SK-N-SH treated with all-trans-retinoic acid at 6 μM for 48 hours (cell line): ENCODE results near the gene MEF2B.

Experiments used
- BACH2 ChIP-seq: fragments of 250-450 bp; sonication (Bioruptor Pico); IDR thresholded peaks from 2 replicates; pipeline ENCODE4 v1.9.0; 2021; ENCODE audit warnings: mild to moderate bottlenecking, borderline replicate concordance
- PPARA ChIP-seq: fragments of 250-450 bp; sonication (Bioruptor Pico); IDR thresholded peaks from 2 replicates; pipeline ENCODE4 v1.5.0; 2020; ENCODE audit warnings: mild to moderate bottlenecking, borderline replicate concordance
- RARB ChIP-seq: fragments of 250-450 bp; sonication (Bioruptor Pico); IDR thresholded peaks from 2 replicates; pipeline ENCODE4 v1.8.0; 2021; ENCODE audit warnings: mild to moderate bottlenecking, moderate library complexity
- ZNF70 ChIP-seq: fragments of 450-650 bp; formaldehyde crosslinking; IDR thresholded peaks from 2 replicates; pipeline ENCODE4 v1.5.0; 2020; ENCODE audit warnings: mild to moderate bottlenecking, moderate library complexity
- TF ChIP-seq, protein P1 (sequence below): fragments of 250-450 bp; sonication (Bioruptor Pico); IDR thresholded peaks from 2 replicates; pipeline ENCODE4 v1.8.0; 2020; ENCODE audit warnings: mild to moderate bottlenecking, moderate library complexity, borderline replicate concordance

DNA sequence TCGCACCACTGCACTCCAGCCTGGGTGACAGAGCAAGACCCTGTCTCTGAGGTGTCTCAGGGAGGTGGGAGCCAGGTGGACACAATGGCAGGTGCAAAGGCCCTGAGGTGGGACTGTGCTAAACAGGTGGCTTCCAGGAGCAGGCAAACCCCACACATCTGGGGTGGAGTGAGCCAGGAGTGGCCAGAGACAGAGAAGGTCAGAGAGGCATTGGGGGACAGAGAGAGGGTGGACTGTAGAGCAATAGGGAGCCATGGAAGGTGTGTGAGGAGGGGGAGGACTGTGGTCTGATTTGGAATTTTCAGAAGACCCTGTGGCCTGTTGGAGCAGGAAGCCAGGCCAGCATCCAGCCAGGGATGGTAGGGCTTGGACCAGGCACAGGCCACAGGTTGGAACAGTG lies 4.7 kb downstream of the MEF2B start:
- TF ChIP-seq ZNF70 (CRISPR knock-in tag) = no peak
- TF ChIP-seq, protein P1, sequence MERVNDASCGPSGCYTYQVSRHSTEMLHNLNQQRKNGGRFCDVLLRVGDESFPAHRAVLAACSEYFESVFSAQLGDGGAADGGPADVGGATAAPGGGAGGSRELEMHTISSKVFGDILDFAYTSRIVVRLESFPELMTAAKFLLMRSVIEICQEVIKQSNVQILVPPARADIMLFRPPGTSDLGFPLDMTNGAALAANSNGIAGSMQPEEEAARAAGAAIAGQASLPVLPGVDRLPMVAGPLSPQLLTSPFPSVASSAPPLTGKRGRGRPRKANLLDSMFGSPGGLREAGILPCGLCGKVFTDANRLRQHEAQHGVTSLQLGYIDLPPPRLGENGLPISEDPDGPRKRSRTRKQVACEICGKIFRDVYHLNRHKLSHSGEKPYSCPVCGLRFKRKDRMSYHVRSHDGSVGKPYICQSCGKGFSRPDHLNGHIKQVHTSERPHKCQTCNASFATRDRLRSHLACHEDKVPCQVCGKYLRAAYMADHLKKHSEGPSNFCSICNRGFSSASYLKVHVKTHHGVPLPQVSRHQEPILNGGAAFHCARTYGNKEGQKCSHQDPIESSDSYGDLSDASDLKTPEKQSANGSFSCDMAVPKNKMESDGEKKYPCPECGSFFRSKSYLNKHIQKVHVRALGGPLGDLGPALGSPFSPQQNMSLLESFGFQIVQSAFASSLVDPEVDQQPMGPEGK (CRISPR knock-in tag) = no peak
- TF ChIP-seq PPARA (CRISPR knock-in tag) = no peak
- no peak for TF ChIP-seq BACH2
- TF ChIP-seq RARB (CRISPR knock-in tag) = no peak
